GM12878 (cell line): ENCODE data around the gene TMX4. TPM values are rescaled to one million over a fixed set of nuclear protein-coding genes. Genes with fewer than 3 reads are reported as not detected.

Experiments used
- ATAC-seq: fragments of 200-7000 bp; cut with Tn5 transposase; 3 replicates; pipeline ENCODE4 v1.9.1; 2020; ENCODE audit warnings: mild to moderate bottlenecking, moderate library complexity
- BruUV-seq: library from RNA; stranded (reverse); fragments of 400-500 nt; replicated peaks from 2 replicates; lab custom pipeline; 2021; lab: Mats Ljungman, UMichigan
- CTCF ChIA-PET: fragments of 300-600 bp; sonication (Branson Sonifier 250); formaldehyde crosslinking; extraction: SDS; loops from one replicate; lab custom pipeline; 2021; ENCODE audit warnings: inconsistent platforms; lab: Yijun Ruan, JAX
- POLR2A ChIA-PET: fragments of 350-600 bp; formaldehyde crosslinking; extraction: SDS; loops from one replicate; lab custom pipeline; 2021; ENCODE audit warnings: inconsistent platforms; lab: Charles Lee
- RAD21 ChIA-PET: fragments of 300-600 bp; sonication (Branson Sonifier 250); formaldehyde crosslinking; loops from one replicate; lab custom pipeline; 2023; ENCODE audit warnings: antibody characterized with exemption; ENCODE audit not compliant: unreplicated experiment; lab: Charles Lee
- SMC1A ChIA-PET: fragments of 300-600 bp; sonication (Branson Sonifier 250); formaldehyde crosslinking; loops from one replicate; lab custom pipeline; 2023; ENCODE audit not compliant: unreplicated experiment, uncharacterized antibody; lab: Charles Lee
- DNase-seq: peaks from one replicate; pipeline ENCODE4 v3.0.0-alpha.2; 2011; ENCODE audit warnings: low read depth, low spot score
- FAIRE-seq: peaks from 3 replicates; lab custom pipeline; 2011; peaks lifted over from hg19 to GRCh38; lab: Jason Lieb, UNC
- H2AFZ ChIP-seq: 2 replicates; pipeline ENCODE4 v1.6.0; 2011; ENCODE audit warnings: low read depth, low read length, control low read depth; ENCODE audit not compliant: control insufficient read depth
- H3K27ac ChIP-seq: 2 replicates; pipeline ENCODE4 v1.5.1; 2011; ENCODE audit warnings: control low read depth; ENCODE audit not compliant: control insufficient read depth, insufficient read depth
- H3K27me3 ChIP-seq, 2 experiments: replicated peaks in 1 of 2; 2 replicates each; pipeline versions ENCODE4 v1.6.0 to v1.6.1; 2011; ENCODE audit warnings: low read length in 1 of 2; ENCODE audit not compliant: control insufficient read depth in 2 of 2, insufficient read depth in 2 of 2
- H3K36me3 ChIP-seq, 2 experiments: 2 replicates each; pipeline ENCODE4 v1.5.1; 2011; ENCODE audit warnings: low read length in 1 of 2; ENCODE audit not compliant: control insufficient read depth in 2 of 2, insufficient read depth in 2 of 2
- H3K4me1 ChIP-seq: 2 replicates; pipeline ENCODE4 v1.6.1; 2011; ENCODE audit warnings: mild to moderate bottlenecking, low read length, moderate library complexity, mixed read lengths; ENCODE audit not compliant: control insufficient read depth, insufficient read depth
- H3K4me2 ChIP-seq: 2 replicates; pipeline ENCODE4 v1.6.0; 2011; ENCODE audit warnings: control low read depth; ENCODE audit not compliant: control insufficient read depth, insufficient read depth
- H3K4me3 ChIP-seq: fragments of 200-600 bp; sonication (generic); 2 replicates; pipeline ENCODE4 v1.5.1; 2016
- H3K79me2 ChIP-seq: 2 replicates; pipeline ENCODE4 v1.6.0; 2011; ENCODE audit warnings: low read length; ENCODE audit not compliant: control insufficient read depth, insufficient read depth
- H3K9ac ChIP-seq: 2 replicates; pipeline ENCODE4 v1.8.0; 2011; ENCODE audit warnings: low read length, control low read depth, mixed read lengths; ENCODE audit not compliant: control insufficient read depth, insufficient read depth
- H3K9me3 ChIP-seq: replicated peaks from 3 replicates; pipeline ENCODE4 v1.5.1; 2011; ENCODE audit warnings: mild to moderate bottlenecking, low read length; ENCODE audit not compliant: control insufficient read depth, insufficient read depth
- H4K20me1 ChIP-seq: 2 replicates; pipeline ENCODE4 v1.6.0; 2011; ENCODE audit not compliant: control insufficient read depth, insufficient read depth
- EP300 ChIP-seq, 2 experiments: fragments of 150-350 bp in 1 of 2; IDR thresholded peaks; 2 replicates each; pipeline ENCODE4 v1.6.1; 2011 to 2012; ENCODE audit warnings: low read depth in 2 of 2, low read length in 2 of 2, borderline replicate concordance in 1 of 2, improper control_type of control experiment in 1 of 2, inconsistent platforms in 1 of 2; ENCODE audit not compliant: control insufficient read depth in 1 of 2
- SMARCA5 ChIP-seq: fragments of 450-650 bp; IDR thresholded peaks from 2 replicates; pipeline ENCODE4 v1.6.1; 2017; ENCODE audit warnings: mild to moderate bottlenecking
- YBX1 ChIP-seq: fragments of 450-650 bp; IDR thresholded peaks from 2 replicates; pipeline ENCODE4 v1.6.1; 2016; ENCODE audit warnings: antibody characterized with exemption
- ZNF622 ChIP-seq: fragments of 450-650 bp; IDR thresholded peaks from 2 replicates; pipeline ENCODE4 v1.6.1; 2017; ENCODE audit warnings: mild to moderate bottlenecking, inconsistent platforms
- in situ Hi-C: fragments of 300-500 bp; cut with MboI; formaldehyde crosslinking; loops from 9 replicates; pipeline ENCODE4 v1.14.3; 2018; ENCODE audit warnings: mixed read lengths
- intact Hi-C: fragments of 100-400 bp; cut with micrococcal nuclease; formaldehyde crosslinking; loops from one replicate; pipeline ENCODE4 v1.14.2; 2022; ENCODE audit not compliant: unreplicated experiment
- polyA plus RNA-seq, 11 experiments: library from polyadenylated mRNA; depleted of rRNA in 4 of 11; unstranded in 6 of 11; stranded (reverse) in 5 of 11; fragments of >200 nt; fragmentation: Nextera tagmentation in 4 of 11; fragmentation: Illumina TruSeq in 1 of 11; extraction: Ambion mirVana in 4 of 11; extraction: Trizol in 1 of 11; gene quantifications; 1 replicate in 1 of 11; 2 replicates in 10 of 11; pipeline versions ENCODE4 v1.2.1 to v1.2.3, GENCODE V29; 2011 to 2016; ENCODE audit warnings: inconsistent platforms in 2 of 11, missing spikeins in 2 of 11, low read depth in 1 of 11
- total RNA-seq, 4 experiments: library from RNA; depleted of rRNA in 3 of 4; stranded (reverse); fragments of >200 nt in 3 of 4; fragmentation: Illumina TruSeq in 1 of 4; extraction: Trizol in 1 of 4; gene quantifications; 2 replicates each; pipeline versions ENCODE4 v1.2.1 to v1.2.3, GENCODE V29; 2013 to 2021
- TF ChIP-seq, protein P1 (sequence below): fragments of 450-650 bp; IDR thresholded peaks from 2 replicates; pipeline ENCODE4 v1.6.1; 2018; ENCODE audit warnings: mild to moderate bottlenecking, low read depth, moderate library complexity; ENCODE audit not compliant: partially characterized antibody

TMX4 gene
- total and polyA plus RNA-seq, 10 of the 15 experiments (the other 5 are each of a cell fraction or from before 2014, with no cell fraction given), result 3.9 to 19.9 (median 11.1) TPM

DNA sequence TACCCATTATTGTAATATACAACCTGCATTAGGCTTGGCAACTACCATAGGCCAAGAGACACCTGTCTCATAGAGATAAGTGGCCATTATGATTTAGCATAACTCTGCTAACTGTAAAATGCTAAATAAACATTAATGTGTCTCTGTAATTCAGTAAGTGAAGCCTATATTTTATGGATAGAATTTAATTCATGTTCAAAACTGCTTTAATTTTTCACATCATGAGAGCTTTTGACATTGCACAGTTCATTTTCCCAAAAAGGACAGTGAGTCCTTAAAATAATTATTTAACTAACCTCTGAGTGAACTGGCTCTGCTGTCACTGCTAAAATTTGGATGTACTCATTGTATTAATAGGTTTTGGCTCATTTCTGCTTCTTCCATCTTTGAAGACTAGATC lies 41.4 kb upstream of the TMX4 start:
- ChIA-PET SMC1A (interaction anchor here (0.7 kb wide), 1 partner anchor 16 kb away, joined by 3 read pairs; no protein-coding TSS in a partner anchor), POLR2A (no interaction called here), CTCF (no interaction called here), RAD21 (no interaction called here)
- no peaks in the 10 kb centered on the region; the same call in 1 of the 2 replicates for H4K20me1 ChIP-seq
- in situ Hi-C loops, result no loop called here
- H3K36me3 ChIP-seq, result no peaks in the 10 kb centered on the region
- H3K4me3 ChIP-seq, result no peak overlapping the region
- no peak for ATAC-seq
- H3K9ac ChIP-seq, result no peak overlapping the region
- H3K27me3 ChIP-seq, result no peaks in the 10 kb centered on the region; a peak in 1 of 4 replicates
- no TSS peak for BruUV-seq
- no peak for FAIRE-seq
- no peaks in the 10 kb centered on the region for H3K9me3 ChIP-seq
- H3K4me2 ChIP-seq, result no peak overlapping the region
- intact Hi-C loops, result no loop called here
- no peak for DNase-seq
- H3K27ac ChIP-seq, result no peak overlapping the region
- no peak overlapping the region for H2AFZ ChIP-seq
- no peak for TF ChIP-seq YBX1
- TF ChIP-seq, protein P1, sequence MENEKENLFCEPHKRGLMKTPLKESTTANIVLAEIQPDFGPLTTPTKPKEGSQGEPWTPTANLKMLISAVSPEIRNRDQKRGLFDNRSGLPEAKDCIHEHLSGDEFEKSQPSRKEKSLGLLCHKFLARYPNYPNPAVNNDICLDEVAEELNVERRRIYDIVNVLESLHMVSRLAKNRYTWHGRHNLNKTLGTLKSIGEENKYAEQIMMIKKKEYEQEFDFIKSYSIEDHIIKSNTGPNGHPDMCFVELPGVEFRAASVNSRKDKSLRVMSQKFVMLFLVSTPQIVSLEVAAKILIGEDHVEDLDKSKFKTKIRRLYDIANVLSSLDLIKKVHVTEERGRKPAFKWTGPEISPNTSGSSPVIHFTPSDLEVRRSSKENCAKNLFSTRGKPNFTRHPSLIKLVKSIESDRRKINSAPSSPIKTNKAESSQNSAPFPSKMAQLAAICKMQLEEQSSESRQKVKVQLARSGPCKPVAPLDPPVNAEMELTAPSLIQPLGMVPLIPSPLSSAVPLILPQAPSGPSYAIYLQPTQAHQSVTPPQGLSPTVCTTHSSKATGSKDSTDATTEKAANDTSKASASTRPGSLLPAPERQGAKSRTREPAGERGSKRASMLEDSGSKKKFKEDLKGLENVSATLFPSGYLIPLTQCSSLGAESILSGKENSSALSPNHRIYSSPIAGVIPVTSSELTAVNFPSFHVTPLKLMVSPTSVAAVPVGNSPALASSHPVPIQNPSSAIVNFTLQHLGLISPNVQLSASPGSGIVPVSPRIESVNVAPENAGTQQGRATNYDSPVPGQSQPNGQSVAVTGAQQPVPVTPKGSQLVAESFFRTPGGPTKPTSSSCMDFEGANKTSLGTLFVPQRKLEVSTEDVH, result no peak
- TF ChIP-seq EP300 (IDR thresholded peaks at IDR 0.05; ENCODE audit: borderline replicate concordance in 1 of 2, control insufficient read depth in 1 of 2, low read depth in 2 of 2, low read length in 2 of 2), result no peak
- TF ChIP-seq ZNF622, result no peak
- no peak for TF ChIP-seq SMARCA5
- H3K79me2 ChIP-seq, result no peaks in the 10 kb centered on the region
- no peaks in the 10 kb centered on the region for H3K4me1 ChIP-seq
